Measurements from ENCODE around the gene C12orf57. TPM values are rescaled to one million over a fixed set of nuclear protein-coding genes. Genes with fewer than 3 reads are reported as not detected.

The C12orf57 gene
- polyA plus RNA-seq, 1 donor (not counting 4 experiments of a cell fraction or from before 2014, with no cell fraction given): 137 TPM

- peak; percentile 67 for FAIRE-seq
- TF ChIP-seq EZH2 (IDR thresholded peaks at IDR 0.05; ENCODE audit: low read length) (no peak), CTCF (optimal IDR thresholded peaks at IDR 0.05 in 1 of 3, IDR thresholded peaks at IDR 0.05 in 1 of 3, conservative IDR thresholded peaks at IDR 0.05 in 1 of 3; ENCODE audit: extremely low read depth in 1 of 3, insufficient read depth in 2 of 3, low read length in 3 of 3) (peak in 1 of 3 experiments; percentile 41)
- Histone ChIP-seq H3K79me2 (ENCODE audit: control insufficient read depth, insufficient read depth, low read length) (peaks cover 49% of the 10 kb centered on the region), H3K9me1 (ENCODE audit: control insufficient read depth, extremely low read depth, insufficient read depth, low read length) (peaks cover 3% of the 10 kb centered on the region), H4K20me1 (ENCODE audit: control insufficient read depth, extremely low read depth, insufficient read depth, low read length) (peaks cover 8% of the 10 kb centered on the region), H3K4me3 (ENCODE audit: control insufficient read depth in 2 of 3, extremely low read depth in 1 of 3, insufficient read depth in 2 of 3, low read depth in 1 of 3, low read length in 3 of 3) (peak overlapping the region; percentile 80 to 94 (median 81)), H3K9me3 (ENCODE audit: control insufficient read depth, low read depth, low read length) (no peaks in the 10 kb centered on the region), H3K4me1 (ENCODE audit: control insufficient read depth, extremely low read depth, insufficient read depth, low read length) (peaks cover 51% of the 10 kb centered on the region), H3K4me2 (ENCODE audit: control insufficient read depth, extremely low read depth, insufficient read depth, low read depth, low read length) (peak overlapping the region; percentile 93), H3K27ac (ENCODE audit: control insufficient read depth, insufficient read depth, low read length) (peak overlapping the region; percentile 95), H2AFZ (ENCODE audit: control insufficient read depth, low read length) (peak overlapping the region; percentile 61), H3K9ac (ENCODE audit: control insufficient read depth, extremely low read depth, insufficient read depth, low read length) (peak overlapping the region; percentile 99), H3K27me3 (ENCODE audit: control insufficient read depth, extremely low read depth, insufficient read depth, low read length) (no peaks in the 10 kb centered on the region), H3K36me3 (ENCODE audit: control insufficient read depth in 2 of 2, extremely low read depth in 1 of 2, insufficient read depth in 2 of 2, low read length in 2 of 2) (peaks cover 17 to 36% of the 10 kb centered on the region in 2 experiments)
- dilution Hi-C loops (cut with MboI; ENCODE audit: extremely low pct_ligation_motif_present, low sequenced_read_pairs): no loop called here
- peak; percentile 75 for DNase-seq (ENCODE audit: low read depth, low spot score)
These were observed 19.4 kb downstream of the C12orf57 start for GRCh38 chr12:6963016-6963731.

GRCh38 chr12:6963791-6964413, 20.1 kb downstream of the C12orf57 start:
- H3K9ac ChIP-seq (ENCODE audit: control insufficient read depth, extremely low read depth, insufficient read depth, low read length): peak overlapping the region; percentile 99
- no peak for DNase-seq (ENCODE audit: low read depth, low spot score)
- H3K4me2 ChIP-seq (ENCODE audit: control insufficient read depth, extremely low read depth, insufficient read depth, low read depth, low read length): peak overlapping the region; percentile 93

More at GRCh38 chr12:6963791-6964413, 20.1 kb downstream of the C12orf57 start:
- Histone ChIP-seq H3K4me3 (ENCODE audit: control insufficient read depth in 2 of 3, extremely low read depth in 1 of 3, insufficient read depth in 2 of 3, low read depth in 1 of 3, low read length in 3 of 3) (peak overlapping the region; percentile 80 to 94 (median 81)), H3K9me3 (ENCODE audit: control insufficient read depth, low read depth, low read length) (no peaks in the 10 kb centered on the region), H3K27me3 (ENCODE audit: control insufficient read depth, extremely low read depth, insufficient read depth, low read length) (no peaks in the 10 kb centered on the region), H4K20me1 (ENCODE audit: control insufficient read depth, extremely low read depth, insufficient read depth, low read length) (peaks cover 8% of the 10 kb centered on the region), H3K9me1 (ENCODE audit: control insufficient read depth, extremely low read depth, insufficient read depth, low read length) (peaks cover 3% of the 10 kb centered on the region), H3K36me3 (ENCODE audit: control insufficient read depth in 2 of 2, extremely low read depth in 1 of 2, insufficient read depth in 2 of 2, low read length in 2 of 2) (peaks cover 23 to 43% of the 10 kb centered on the region in 2 experiments), H2AFZ (ENCODE audit: control insufficient read depth, low read length) (no peak overlapping the region), H3K79me2 (ENCODE audit: control insufficient read depth, insufficient read depth, low read length) (peaks cover 56% of the 10 kb centered on the region), H3K27ac (ENCODE audit: control insufficient read depth, insufficient read depth, low read length) (peak overlapping the region; percentile 95), H3K4me1 (ENCODE audit: control insufficient read depth, extremely low read depth, insufficient read depth, low read length) (peaks cover 51% of the 10 kb centered on the region)
- TF ChIP-seq CTCF (optimal IDR thresholded peaks at IDR 0.05 in 1 of 3, IDR thresholded peaks at IDR 0.05 in 1 of 3, conservative IDR thresholded peaks at IDR 0.05 in 1 of 3; ENCODE audit: extremely low read depth in 1 of 3, insufficient read depth in 2 of 3, low read length in 3 of 3): no peak
- no peak for TF ChIP-seq EZH2 (IDR thresholded peaks at IDR 0.05; ENCODE audit: low read length)
- dilution Hi-C loops (cut with MboI; ENCODE audit: extremely low pct_ligation_motif_present, low sequenced_read_pairs): no loop called here
- FAIRE-seq: no peak
